Measurements from ENCODE around the gene CDK8.

The CDK8 gene

GRCh38 chr13:26253787-26254582 is at the start of gene CDK8:
CDK8 (plus strand) TSS chr13:26254129; CDS start chr13:26254642, 513 bp downstream.
- DNase-seq (ENCODE audit: low read depth), result peak; percentile 79
- peak within 1 kb of the TSS; percentile 85 for H3K4me3 ChIP-seq (ENCODE audit: low read depth, low read length)

DNA sequence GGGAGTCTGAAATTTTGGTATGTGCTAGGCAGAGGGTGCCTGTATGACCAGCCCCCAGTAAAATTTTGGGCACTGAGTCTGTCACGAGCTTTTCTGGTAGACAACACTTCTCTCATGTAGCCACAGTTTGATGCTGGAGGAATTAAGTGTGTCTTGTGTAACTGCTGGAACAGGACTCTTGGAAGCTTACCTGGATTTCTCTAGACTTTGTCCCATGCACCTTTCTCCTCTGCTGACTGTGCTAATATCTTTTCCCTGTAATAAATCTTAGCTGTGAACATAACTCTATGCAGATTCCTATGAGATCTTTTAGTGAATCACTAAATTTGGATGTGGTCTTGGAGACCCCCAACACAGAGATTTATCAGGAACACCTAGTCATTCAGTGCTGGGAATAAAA is 45.6 kb upstream of the CDK8 start:
- H3K4me3 ChIP-seq (ENCODE audit: low read depth, low read length), result no peak overlapping the region
- DNase-seq (ENCODE audit: low read depth), result no peak

GRCh38 chr13:26213345-26213744 is 40.6 kb upstream of the CDK8 start:
- H3K4me3 ChIP-seq (ENCODE audit: low read depth, low read length), result no peak overlapping the region
- no peak for DNase-seq (ENCODE audit: low read depth)

DNA sequence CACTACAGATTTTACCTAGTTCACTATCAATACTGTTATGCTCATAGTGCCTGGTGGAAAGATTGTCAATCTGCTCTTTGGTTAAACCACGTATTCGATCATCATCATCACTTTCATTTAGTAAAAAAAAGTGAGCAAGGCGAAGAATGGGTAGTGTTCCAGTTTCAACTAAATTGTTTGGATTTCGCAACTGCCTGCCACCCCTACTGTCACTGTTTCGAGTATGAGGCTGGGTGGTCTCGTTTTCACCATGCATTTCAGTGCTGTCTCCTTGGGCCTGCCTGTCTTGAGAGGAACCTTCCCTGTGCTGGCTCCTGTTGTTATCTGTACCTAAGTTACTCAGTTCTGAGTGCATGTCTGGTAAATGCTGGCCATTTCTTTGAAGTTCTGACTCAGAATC is 39.9 kb upstream of the CDK8 start:
- DNase-seq (ENCODE audit: low read depth), result no peak
- no peak overlapping the region for H3K4me3 ChIP-seq (ENCODE audit: low read depth, low read length)

- H3K4me3 ChIP-seq (ENCODE audit: low read depth, low read length), result no peak overlapping the region
- no peak for DNase-seq (ENCODE audit: low read depth)
Observed at GRCh38 chr13:26216042-26216441, 37.9 kb upstream of the CDK8 start.

- DNase-seq (ENCODE audit: low read depth), result no peak
- H3K4me3 ChIP-seq (ENCODE audit: low read depth, low read length), result no peak overlapping the region
Observed at GRCh38 chr13:26219726-26220125, 34.2 kb upstream of the CDK8 start.

DNA sequence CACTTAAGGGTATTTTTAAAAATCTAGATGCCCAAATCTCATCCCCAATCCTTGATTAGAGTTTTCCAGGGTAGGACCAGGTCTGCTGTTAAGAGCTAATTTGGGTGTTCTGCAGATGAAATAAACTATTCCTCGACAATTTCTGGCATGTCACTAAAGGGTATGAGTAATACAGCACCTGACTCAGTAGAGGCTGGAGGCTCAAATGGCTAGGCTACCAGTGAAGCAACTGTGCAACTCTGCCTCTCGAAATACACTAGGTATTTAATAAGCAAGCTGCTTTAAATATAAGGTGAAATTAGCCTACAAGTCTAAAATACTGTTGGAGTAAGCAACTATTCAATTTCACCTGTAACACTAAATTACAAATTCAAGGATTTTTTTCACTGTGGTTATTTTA is 33.4 kb upstream of the CDK8 start:
- no peak for DNase-seq (ENCODE audit: low read depth)
- H3K4me3 ChIP-seq (ENCODE audit: low read depth, low read length), result peak overlapping the region; percentile 83

DNA sequence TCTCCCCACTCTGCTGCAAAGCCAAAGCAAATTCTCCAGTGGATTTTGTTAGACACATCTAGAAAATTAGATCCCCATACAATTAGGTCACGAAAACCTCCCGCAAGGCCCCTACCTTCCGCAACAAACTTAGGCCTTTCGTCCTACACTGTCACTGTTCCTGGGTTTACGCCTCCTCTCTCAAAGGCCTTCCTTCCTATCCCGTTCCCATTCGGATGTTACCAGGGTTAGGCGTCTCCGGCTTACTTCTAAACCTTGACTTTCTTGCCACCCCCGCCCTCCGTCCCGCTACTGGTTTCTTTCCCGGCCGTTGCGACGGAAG is 32.6 kb upstream of the CDK8 start:
- peak overlapping the region; percentile 83 for H3K4me3 ChIP-seq (ENCODE audit: low read depth, low read length)
- DNase-seq (ENCODE audit: low read depth), result peak; percentile 15

DNA sequence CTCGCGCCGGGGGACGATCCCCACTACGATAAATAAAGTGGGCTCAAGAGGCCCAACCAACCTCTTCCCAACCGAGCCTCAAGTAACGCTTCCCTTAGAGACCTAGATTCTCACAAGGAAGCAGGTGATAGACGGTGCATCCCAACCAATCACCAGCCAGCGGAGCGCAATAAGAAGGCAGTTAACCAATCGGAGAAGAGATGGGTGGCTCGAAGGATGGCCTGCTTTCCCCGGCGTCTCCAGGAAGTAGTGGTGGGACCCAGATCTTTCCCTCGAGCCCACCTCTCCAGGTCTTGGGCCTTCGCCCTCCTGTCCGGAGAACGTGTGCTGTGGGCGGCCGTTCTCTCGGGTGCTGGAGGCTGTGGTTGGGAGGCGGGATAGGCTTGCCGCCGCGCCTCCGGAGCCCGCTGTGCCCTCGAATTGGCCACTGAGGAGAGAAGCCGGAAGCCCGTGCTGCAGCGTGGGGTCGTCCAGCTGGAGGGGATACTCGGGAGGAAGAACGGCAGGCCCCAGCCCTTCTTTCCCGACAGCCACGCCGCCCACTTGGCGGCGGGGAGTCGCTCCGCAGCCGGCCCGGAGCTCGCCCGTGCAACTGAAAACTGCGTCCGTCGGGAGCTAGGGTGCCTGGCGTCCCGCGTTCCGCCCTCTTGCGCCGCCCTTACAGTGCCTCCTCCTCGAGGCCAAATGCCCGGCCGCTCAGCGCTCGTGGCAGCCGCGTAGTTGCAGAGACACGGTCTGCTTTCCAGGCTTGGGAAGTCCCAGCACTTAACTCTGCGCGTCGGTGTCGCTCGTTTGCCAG is 32.0 kb upstream of the CDK8 start, which contains the start of gene RNF6:
TSS of gene RNF6 (minus strand) at position 594 of the 799 bp plus-strand sequence. CDS start 2,665 bp downstream, outside the sequence.
- DNase-seq (ENCODE audit: low read depth), result peak; percentile 98
- peak within 1 kb of the TSS; percentile 83 for H3K4me3 ChIP-seq (ENCODE audit: low read depth, low read length)

DNA sequence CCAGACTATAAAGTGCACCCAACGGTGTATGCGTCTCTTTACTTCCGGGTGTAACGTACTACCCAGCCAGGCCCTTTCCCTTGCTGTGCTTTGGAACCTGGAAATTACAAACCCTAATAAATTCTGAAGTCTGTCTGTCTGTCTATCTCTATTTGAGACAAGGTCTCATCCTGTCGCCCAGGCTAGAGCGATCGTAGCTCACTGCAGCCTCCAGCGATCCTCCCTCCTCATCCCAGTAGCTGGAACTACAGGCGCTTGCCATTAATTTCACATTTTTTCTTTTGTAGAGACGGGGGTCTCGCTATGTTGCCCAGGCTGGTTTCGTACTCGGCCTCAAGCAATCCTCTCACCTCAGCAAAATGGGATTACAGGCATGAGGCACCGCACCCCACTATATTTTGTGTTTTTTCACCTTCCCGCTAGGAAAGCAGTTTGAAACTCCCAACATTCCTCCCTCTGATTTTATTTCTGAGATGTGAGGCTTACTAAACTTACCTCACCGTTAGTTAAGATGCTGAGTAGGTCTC is 31.3 kb upstream of the CDK8 start:
- peak overlapping the region; percentile 83 for H3K4me3 ChIP-seq (ENCODE audit: low read depth, low read length)
- no peak for DNase-seq (ENCODE audit: low read depth)

DNA sequence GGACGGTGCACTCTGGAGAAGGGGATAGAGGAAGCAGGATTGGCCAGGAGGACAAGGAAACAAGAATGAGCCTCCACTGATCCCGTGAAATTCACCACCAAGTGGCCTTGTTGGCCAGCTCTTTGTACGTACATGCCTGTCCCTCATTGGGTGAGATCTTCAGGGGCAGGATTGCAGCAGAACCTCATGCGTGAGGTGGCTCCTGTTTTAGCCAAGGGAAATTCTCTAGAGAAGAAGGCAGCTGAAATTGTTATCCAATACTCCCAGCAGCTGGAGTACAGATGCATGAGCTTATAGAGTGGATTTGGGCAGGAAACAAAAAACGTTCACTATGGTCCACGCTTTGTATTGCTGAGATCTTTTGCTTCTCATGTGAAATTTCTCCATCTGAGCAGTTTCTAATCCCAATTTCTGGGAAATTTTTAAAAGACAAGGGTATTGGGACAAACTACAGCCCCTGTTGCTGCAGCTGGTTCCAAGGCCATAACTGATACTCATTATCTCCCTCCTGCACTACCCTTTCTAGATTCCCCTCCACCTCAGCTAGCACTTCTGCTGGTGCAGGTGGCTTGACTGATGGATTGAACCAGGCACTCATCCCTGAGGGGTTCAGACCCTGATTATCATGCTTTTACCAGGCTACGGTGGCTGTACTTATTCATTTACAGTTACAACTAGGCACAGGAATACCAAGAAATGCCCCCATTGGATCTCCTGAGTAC is 27.9 kb upstream of the CDK8 start:
- H3K4me3 ChIP-seq (ENCODE audit: low read depth, low read length), result no peak overlapping the region
- peak; percentile 13 for DNase-seq (ENCODE audit: low read depth)

- DNase-seq (ENCODE audit: low read depth), result no peak
- H3K4me3 ChIP-seq (ENCODE audit: low read depth, low read length), result no peak overlapping the region
Observed at GRCh38 chr13:26227166-26227971, 26.6 kb upstream of the CDK8 start.

- no peak overlapping the region for H3K4me3 ChIP-seq (ENCODE audit: low read depth, low read length)
- DNase-seq (ENCODE audit: low read depth), result no peak
Observed at GRCh38 chr13:26228096-26228495, 25.8 kb upstream of the CDK8 start.

DNA sequence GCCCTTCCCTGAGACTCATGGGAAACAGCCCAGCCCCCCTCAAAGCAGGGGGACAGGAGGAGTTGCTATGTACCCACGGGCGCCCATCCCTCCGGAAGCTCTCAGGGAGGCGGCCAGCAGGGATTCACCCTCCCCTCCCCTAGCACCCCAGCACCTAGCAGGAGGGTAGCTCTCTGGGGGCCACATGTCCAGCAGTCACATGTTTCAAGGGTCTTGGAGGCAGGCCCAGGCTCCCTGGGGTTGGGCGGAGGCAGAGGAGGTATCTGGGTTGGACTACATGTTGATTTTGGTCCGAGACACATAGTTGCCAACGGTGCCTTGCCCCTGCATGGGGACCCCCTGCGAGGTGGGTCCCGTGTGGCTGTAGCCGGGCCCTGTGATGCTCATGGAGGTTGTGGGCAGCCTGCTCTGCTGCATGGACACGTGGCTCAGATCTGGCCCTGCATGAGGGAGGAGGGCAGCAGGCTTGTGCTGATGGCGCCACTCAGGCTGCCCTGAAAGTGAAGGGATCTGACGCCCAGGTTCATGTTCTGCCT is 24.8 kb upstream of the CDK8 start:
- no peak overlapping the region for H3K4me3 ChIP-seq (ENCODE audit: low read depth, low read length)
- no peak for DNase-seq (ENCODE audit: low read depth)

- no peak for DNase-seq (ENCODE audit: low read depth)
Observed at GRCh38 chr13:26230703-26231102, 23.2 kb upstream of the CDK8 start.

DNA sequence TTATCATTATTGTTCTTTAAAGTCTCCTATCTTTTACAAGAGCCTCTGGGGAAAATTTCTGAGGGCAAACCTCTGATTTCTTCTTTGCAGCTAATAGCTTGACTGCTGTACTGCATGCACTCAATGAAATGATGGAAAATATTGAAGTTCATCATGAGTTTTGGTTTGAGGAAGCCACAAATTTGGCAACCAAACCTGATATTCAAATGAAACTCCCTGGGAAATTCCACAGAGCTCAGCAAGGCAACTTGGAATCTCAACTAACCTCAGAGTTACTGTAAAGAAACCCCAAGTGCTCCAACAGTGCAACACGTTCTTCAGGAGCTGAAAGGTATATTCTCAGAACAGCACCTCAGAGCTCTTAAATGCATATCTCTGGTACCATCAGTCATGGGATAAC is 17.6 kb upstream of the CDK8 start:
- no peak for DNase-seq (ENCODE audit: low read depth)
- H3K4me3 ChIP-seq (ENCODE audit: low read depth, low read length), result no peak overlapping the region

More at GRCh38 chr13:26230703-26231102, 23.2 kb upstream of the CDK8 start:
- no peak overlapping the region for H3K4me3 ChIP-seq (ENCODE audit: low read depth, low read length)

DNA sequence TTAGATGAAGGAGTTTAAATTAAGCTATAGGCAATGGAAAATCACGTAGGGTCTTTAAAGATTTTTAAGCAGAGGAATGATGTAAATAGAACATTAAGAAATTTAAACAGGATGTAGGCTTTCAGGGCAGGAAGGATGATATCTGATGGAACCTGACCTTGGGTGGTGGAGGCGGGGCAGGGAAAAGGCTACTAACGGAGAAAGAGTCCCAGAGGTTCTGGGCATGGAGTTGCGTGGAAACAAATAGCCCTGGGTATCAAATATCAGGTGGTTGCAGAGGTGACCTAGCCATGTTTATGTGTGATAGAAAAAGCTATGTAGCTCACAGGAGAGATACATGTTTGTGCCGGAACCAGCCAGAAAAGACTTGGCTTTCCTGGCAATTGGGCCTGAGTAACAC is 7.8 kb upstream of the CDK8 start:
- no peak for DNase-seq (ENCODE audit: low read depth)
- no peak overlapping the region for H3K4me3 ChIP-seq (ENCODE audit: low read depth, low read length)

GRCh38 chr13:26247011-26247410 is 6.9 kb upstream of the CDK8 start:
- H3K4me3 ChIP-seq (ENCODE audit: low read depth, low read length), result no peak overlapping the region
- no peak for DNase-seq (ENCODE audit: low read depth)

- DNase-seq (ENCODE audit: low read depth), result no peak
- no peak overlapping the region for H3K4me3 ChIP-seq (ENCODE audit: low read depth, low read length)
Observed at GRCh38 chr13:26247608-26248007, 6.3 kb upstream of the CDK8 start.
